Liver (tissue), 3 donors: ENCODE data around the gene ALDH1A2.

Source experiments
- ATF3 ChIP-seq: IDR thresholded peaks from 2 replicates; pipeline ENCODE4 v1.6.1; 2016; ENCODE audit warnings: antibody characterized with exemption
- EGR1 ChIP-seq, 2 donors: IDR thresholded peaks; 2 replicates each; pipeline ENCODE4 v1.6.1; 2016 to 2018; ENCODE audit warnings: antibody characterized with exemption in 2 of 2, low read depth in 2 of 2
- FOXA1 ChIP-seq: IDR thresholded peaks from 2 replicates; pipeline ENCODE4 v1.6.1; 2016; ENCODE audit warnings: antibody characterized with exemption
- GABPA ChIP-seq, 2 donors: IDR thresholded peaks in 1 of 2; conservative IDR thresholded peaks in 1 of 2; 2 replicates each; pipeline ENCODE4 v1.6.1; 2016; ENCODE audit warnings: antibody characterized with exemption in 2 of 2, mild to moderate bottlenecking in 1 of 2, moderate library complexity in 1 of 2
- JUND ChIP-seq, 2 donors: IDR thresholded peaks; 2 replicates each; pipeline ENCODE4 v1.6.1; 2016; ENCODE audit warnings: antibody characterized with exemption in 2 of 2
- RAD21 ChIP-seq, 2 donors: IDR thresholded peaks; 2 replicates each; pipeline ENCODE4 v1.6.1; 2016; ENCODE audit warnings: antibody characterized with exemption in 2 of 2, mild to moderate bottlenecking in 2 of 2
- YY1 ChIP-seq: IDR thresholded peaks from 2 replicates; pipeline ENCODE4 v1.6.1; 2016; ENCODE audit warnings: antibody characterized with exemption, mild to moderate bottlenecking
- TF ChIP-seq, protein P1 (sequence below): fragments of 150-350 bp; IDR thresholded peaks from 2 replicates; pipeline ENCODE4 v1.5.1; 2017; ENCODE audit warnings: improper control_type of control experiment, low read depth, low read length; ENCODE audit not compliant: missing input control
- TF ChIP-seq, protein P2 (sequence below): IDR thresholded peaks from 2 replicates; pipeline ENCODE4 v1.6.1; 2016; ENCODE audit warnings: antibody characterized with exemption, mild to moderate bottlenecking
- donor health status: healthy.
- donor health status: healthy.

DNA sequence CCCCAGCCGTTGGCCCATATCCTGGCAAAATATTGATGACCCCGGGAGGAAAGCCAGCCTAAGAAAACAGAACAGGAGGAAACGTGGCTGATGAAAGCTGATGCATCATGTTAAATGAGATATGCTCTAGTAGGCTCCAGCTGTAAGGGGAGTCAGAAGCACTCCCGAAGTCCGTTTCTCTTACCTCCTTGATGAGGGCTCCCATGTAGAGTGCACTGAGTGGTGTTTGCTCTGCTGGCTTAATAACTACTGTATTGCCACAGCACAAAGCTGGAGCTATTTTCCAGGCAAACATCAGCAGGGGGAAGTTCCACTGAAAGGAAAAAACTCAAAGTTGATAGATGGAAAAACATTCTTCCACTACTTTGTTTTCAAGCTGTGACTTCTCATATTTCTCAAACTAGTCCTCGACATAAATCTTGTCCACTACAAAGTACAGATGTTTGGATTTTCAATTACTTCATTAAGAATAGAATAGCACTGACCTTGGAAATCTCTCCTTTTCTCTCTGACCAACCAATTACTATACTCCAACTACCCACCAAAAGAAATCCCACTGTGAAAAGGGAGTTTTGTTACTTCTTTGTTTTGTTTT is 72.7 kb downstream of the ALDH1A2 start:
- TF ChIP-seq, protein P1, sequence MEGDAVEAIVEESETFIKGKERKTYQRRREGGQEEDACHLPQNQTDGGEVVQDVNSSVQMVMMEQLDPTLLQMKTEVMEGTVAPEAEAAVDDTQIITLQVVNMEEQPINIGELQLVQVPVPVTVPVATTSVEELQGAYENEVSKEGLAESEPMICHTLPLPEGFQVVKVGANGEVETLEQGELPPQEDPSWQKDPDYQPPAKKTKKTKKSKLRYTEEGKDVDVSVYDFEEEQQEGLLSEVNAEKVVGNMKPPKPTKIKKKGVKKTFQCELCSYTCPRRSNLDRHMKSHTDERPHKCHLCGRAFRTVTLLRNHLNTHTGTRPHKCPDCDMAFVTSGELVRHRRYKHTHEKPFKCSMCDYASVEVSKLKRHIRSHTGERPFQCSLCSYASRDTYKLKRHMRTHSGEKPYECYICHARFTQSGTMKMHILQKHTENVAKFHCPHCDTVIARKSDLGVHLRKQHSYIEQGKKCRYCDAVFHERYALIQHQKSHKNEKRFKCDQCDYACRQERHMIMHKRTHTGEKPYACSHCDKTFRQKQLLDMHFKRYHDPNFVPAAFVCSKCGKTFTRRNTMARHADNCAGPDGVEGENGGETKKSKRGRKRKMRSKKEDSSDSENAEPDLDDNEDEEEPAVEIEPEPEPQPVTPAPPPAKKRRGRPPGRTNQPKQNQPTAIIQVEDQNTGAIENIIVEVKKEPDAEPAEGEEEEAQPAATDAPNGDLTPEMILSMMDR: no peak
- TF ChIP-seq JUND (IDR thresholded peaks at IDR 0.05) (no peak), EGR1 (IDR thresholded peaks at IDR 0.05; ENCODE audit: low read depth in 2 of 2) (no peak), ATF3 (no peak), GABPA (IDR thresholded peaks at IDR 0.05 in 1 of 2, conservative IDR thresholded peaks at IDR 0.05 in 1 of 2) (no peak), FOXA1 (no peak), RAD21 (IDR thresholded peaks at IDR 0.05) (no peak), YY1 (no peak)
- TF ChIP-seq, protein P2, sequence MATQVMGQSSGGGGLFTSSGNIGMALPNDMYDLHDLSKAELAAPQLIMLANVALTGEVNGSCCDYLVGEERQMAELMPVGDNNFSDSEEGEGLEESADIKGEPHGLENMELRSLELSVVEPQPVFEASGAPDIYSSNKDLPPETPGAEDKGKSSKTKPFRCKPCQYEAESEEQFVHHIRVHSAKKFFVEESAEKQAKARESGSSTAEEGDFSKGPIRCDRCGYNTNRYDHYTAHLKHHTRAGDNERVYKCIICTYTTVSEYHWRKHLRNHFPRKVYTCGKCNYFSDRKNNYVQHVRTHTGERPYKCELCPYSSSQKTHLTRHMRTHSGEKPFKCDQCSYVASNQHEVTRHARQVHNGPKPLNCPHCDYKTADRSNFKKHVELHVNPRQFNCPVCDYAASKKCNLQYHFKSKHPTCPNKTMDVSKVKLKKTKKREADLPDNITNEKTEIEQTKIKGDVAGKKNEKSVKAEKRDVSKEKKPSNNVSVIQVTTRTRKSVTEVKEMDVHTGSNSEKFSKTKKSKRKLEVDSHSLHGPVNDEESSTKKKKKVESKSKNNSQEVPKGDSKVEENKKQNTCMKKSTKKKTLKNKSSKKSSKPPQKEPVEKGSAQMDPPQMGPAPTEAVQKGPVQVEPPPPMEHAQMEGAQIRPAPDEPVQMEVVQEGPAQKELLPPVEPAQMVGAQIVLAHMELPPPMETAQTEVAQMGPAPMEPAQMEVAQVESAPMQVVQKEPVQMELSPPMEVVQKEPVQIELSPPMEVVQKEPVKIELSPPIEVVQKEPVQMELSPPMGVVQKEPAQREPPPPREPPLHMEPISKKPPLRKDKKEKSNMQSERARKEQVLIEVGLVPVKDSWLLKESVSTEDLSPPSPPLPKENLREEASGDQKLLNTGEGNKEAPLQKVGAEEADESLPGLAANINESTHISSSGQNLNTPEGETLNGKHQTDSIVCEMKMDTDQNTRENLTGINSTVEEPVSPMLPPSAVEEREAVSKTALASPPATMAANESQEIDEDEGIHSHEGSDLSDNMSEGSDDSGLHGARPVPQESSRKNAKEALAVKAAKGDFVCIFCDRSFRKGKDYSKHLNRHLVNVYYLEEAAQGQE: no peak
